ENCODE data around the gene LRP1.

Gene LRP1

DNA sequence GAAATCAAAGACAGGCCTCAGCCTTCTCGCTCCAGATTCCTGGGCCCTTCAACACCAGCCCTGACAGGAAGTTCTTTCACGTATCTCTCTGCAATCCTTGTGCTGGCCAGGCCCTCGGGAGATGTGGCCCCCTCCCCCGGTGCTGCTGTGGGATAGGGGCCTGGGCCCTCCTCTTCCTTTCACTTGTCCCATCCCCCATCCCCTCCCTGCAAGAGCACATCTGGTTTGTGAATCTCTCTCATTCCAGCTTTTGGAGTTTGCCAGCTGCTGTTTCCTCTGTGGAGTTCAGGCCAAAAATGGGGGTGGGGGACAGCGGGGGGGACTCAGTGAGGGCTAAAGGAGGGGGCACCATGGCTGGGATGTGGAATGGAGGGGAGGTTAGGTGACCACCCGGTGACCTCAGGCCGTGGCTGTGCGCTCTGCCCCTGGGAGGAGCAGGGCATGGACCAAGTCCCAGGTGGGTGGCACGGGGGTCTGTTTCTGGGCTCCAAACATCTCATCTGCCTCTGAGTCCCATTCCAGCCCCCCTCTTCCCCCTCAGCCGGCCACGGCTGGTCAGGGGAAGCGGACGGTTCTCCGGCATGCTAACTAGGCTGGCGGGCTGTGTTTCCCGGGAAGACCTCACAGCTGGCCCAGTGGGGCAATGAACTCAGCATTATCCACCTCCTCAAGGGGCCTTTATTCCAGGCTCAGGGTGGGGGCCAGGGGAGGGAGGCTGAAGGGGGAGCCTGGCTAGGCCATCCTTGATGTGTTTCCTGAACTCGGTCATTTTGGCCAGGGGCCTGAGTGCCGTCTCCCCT is 7.4 kb downstream of the LRP1 start:
- TF ChIP-seq, protein P1, sequence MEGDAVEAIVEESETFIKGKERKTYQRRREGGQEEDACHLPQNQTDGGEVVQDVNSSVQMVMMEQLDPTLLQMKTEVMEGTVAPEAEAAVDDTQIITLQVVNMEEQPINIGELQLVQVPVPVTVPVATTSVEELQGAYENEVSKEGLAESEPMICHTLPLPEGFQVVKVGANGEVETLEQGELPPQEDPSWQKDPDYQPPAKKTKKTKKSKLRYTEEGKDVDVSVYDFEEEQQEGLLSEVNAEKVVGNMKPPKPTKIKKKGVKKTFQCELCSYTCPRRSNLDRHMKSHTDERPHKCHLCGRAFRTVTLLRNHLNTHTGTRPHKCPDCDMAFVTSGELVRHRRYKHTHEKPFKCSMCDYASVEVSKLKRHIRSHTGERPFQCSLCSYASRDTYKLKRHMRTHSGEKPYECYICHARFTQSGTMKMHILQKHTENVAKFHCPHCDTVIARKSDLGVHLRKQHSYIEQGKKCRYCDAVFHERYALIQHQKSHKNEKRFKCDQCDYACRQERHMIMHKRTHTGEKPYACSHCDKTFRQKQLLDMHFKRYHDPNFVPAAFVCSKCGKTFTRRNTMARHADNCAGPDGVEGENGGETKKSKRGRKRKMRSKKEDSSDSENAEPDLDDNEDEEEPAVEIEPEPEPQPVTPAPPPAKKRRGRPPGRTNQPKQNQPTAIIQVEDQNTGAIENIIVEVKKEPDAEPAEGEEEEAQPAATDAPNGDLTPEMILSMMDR (IDR thresholded peaks at IDR 0.05; ENCODE audit: low read depth, low read length, missing control alignments): no peak
- peak overlapping the region; percentile 34 for H3K4me3 ChIP-seq (replicated peaks; ENCODE audit: low read depth, low read length)
- peak; percentile 75 for DNase-seq (ENCODE audit: extremely low read depth, low read depth)

DNA sequence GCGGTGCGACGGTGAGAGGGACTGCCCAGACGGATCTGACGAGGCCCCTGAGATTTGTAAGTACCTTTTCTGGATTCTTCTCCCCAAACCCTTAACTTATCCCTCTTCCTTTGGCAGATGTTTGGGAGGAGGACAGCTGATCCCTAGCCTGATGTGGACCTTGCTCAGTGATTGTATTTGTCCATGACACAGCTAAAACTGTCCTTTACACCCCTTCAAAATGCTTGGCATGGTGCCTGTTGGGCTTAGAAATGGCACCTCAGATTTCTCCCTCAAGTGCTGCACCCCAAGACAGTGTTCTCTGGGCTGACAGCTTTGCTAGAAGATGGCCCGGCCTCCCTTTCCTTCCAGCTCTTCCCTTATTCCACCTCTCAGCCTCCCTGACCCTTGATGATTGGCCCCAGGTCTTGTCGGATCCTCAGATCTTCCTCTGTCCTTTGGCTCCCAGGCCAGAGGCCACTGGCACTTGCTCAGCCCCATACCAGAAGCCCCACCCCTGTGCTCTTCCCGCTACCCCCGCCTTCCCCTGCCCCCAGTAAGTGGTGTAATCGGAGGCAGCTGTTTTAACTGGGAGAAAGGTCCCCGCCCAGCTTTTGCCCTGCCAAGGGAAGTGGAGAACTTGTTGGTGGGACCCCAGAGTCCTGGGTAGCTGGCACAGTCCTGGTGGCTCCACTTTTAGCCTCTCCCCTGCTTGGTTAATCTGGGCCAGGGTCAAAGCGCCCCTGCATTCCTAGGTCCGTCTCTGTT is 10.4 kb downstream of the LRP1 start:
- no peak for DNase-seq (ENCODE audit: extremely low read depth, low read depth)
- TF ChIP-seq, protein P1 (IDR thresholded peaks at IDR 0.05; ENCODE audit: low read depth, low read length, missing control alignments): no peak
- no peak overlapping the region for H3K4me3 ChIP-seq (replicated peaks; ENCODE audit: low read depth, low read length)

DNA sequence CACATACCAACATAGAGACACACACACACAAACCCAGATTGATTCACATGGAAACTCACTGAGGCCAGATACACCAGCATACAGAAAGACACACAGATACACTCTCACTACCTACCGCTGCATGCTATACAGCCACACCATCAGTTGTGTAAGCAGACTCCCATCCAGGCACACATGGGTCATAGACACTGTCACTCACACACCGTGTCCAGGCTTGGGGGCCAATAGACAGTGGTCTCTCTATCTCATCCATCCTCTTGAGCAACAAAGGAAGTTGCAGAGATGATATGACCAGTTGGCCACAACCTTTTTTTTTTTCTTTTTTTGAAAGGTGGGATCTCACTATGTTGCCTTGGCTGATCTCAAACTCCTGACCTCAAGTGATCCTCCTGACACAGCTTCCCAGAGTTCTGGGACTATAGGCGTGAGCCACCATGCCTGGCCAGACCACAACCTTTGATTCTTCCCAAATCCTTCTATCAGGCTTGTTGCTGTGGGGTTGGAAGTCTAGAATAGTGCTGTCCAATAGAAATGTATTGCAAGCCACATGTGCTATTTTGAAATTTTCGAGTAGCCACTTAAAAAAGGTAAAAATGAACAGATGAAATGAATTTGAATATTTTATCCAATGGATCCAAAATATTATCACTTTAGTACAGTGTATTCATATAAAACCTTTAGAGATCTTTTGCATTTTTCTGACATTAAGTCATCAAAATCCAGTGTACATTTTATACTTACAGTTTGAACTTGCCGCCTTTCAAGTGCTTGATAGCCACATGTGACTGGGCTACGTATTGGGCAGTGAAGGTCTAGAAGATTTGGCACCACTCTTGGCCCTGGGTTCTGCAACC is 11.7 kb downstream of the LRP1 start:
- no peak for DNase-seq (ENCODE audit: extremely low read depth, low read depth)
- H3K4me3 ChIP-seq (replicated peaks; ENCODE audit: low read depth, low read length): no peak overlapping the region
- TF ChIP-seq, protein P1 (IDR thresholded peaks at IDR 0.05; ENCODE audit: low read depth, low read length, missing control alignments): no peak

DNA sequence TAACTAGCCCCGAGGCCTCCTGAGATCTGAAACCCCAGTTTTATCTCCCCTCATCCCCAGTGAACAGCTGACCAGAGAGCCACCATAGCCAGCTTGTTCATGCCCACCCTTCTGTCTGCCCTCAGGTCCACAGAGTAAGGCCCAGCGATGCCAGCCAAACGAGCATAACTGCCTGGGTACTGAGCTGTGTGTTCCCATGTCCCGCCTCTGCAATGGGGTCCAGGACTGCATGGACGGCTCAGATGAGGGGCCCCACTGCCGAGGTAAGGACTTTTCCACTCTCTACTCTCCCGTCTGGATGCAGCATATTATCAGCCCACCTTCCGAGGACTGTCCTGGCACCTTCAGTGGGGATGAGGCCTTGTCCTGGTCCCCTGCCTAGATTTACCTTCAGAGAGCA is 13.0 kb downstream of the LRP1 start:
- no peak for DNase-seq (ENCODE audit: extremely low read depth, low read depth)
- no peak overlapping the region for H3K4me3 ChIP-seq (replicated peaks; ENCODE audit: low read depth, low read length)
- TF ChIP-seq, protein P1 (IDR thresholded peaks at IDR 0.05; ENCODE audit: low read depth, low read length, missing control alignments): no peak

DNA sequence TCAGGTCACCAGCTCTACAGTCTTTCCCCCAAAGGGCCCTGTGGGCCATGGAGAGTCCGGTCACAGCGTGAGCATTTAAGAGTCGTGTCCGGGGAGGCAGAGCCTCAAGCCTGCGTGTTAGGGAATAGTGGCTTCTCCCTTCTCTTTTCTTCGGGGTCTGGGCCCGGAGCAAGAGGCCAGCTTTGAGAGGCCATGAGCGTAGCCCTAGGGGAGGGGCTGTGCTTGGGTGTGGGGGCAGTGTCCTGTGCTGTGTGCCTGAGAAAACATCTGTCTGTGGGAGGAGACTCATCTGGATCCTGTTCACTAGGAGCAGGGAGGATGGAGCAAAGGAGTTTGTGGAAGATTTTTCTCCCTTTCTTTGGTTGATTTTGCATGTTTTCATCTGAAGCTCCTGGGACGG is 13.8 kb downstream of the LRP1 start:
- H3K4me3 ChIP-seq (replicated peaks; ENCODE audit: low read depth, low read length): no peak overlapping the region
- DNase-seq (ENCODE audit: extremely low read depth, low read depth): no peak
- TF ChIP-seq, protein P1 (IDR thresholded peaks at IDR 0.05; ENCODE audit: low read depth, low read length, missing control alignments): no peak

DNA sequence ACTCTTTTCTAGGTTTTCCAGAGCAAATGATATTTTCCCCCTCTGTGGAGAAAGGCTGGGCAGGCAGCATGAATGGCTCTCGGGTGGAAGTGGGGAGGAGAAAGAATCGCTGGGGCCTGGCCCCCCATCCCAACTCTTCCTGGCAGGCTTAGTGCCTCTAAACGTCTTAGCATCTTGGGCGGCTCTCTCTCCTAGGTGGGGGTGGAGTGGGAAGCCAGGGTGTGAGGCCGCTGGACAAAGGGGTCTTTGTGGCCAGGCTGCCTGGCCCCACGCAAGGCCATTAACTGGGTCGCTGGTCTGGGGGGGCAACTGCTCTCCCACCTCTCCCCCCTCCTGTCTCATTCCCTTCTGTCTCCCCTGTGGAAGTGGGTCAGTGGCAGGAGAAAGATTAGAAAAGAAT is 14.4 kb downstream of the LRP1 start:
- DNase-seq (ENCODE audit: extremely low read depth, low read depth): no peak
- TF ChIP-seq, protein P1 (IDR thresholded peaks at IDR 0.05; ENCODE audit: low read depth, low read length, missing control alignments): no peak
- no peak overlapping the region for H3K4me3 ChIP-seq (replicated peaks; ENCODE audit: low read depth, low read length)
